K562 (cell line): ENCODE measurements around the gene LAMTOR4. TPM values are rescaled to one million over a fixed set of nuclear protein-coding genes. Genes with fewer than 3 reads are reported as not detected.

Source experiments
- ETV6 ChIP-seq, 3 experiments: fragments of 150-350 bp in 1 of 3; sonication (generic) in 1 of 3; formaldehyde crosslinking in 1 of 3; IDR thresholded peaks; 2 replicates each; pipeline versions ENCODE4 v1.6.1 to v1.8.0; 2014 to 2022; ENCODE audit warnings: borderline replicate concordance in 2 of 3, low read depth in 2 of 3, antibody characterized with exemption in 1 of 3, low read length in 1 of 3, mild to moderate bottlenecking in 1 of 3, missing genetic modification reagents in 1 of 3
- FOSL1 ChIP-seq: fragments of 200-800 bp; sonication (Bioruptor generic); conservative IDR thresholded peaks from 2 replicates; pipeline ENCODE4 v1.6.1; 2016; ENCODE audit warnings: missing genetic modification characterization, missing compliant biosample characterization
- ILF3 ChIP-seq: fragments of 450-650 bp; IDR thresholded peaks from 2 replicates; pipeline ENCODE4 v1.6.1; 2018; ENCODE audit warnings: antibody characterized with exemption, mild to moderate bottlenecking, moderate library complexity, borderline replicate concordance
- IRF1 ChIP-seq: sonication (generic); formaldehyde crosslinking; IDR thresholded peaks from 2 replicates; pipeline ENCODE4 v1.8.0; 2022; ENCODE audit warnings: missing genetic modification reagents, mild to moderate bottlenecking, borderline replicate concordance
- MBD1 ChIP-seq: fragments of 250-450 bp; sonication (Bioruptor Pico); IDR thresholded peaks from 2 replicates; pipeline ENCODE4 v1.8.0; 2022; ENCODE audit warnings: inconsistent platforms
- PHF20 ChIP-seq: fragments of 450-650 bp; IDR thresholded peaks from 2 replicates; pipeline ENCODE4 v1.6.1; 2018; ENCODE audit not compliant: partially characterized antibody
- SREBF2 ChIP-seq: sonication (generic); formaldehyde crosslinking; IDR thresholded peaks from 2 replicates; pipeline ENCODE4 v1.4.0; 2020; ENCODE audit warnings: mild to moderate bottlenecking, missing genetic modification reagents
- SRSF7 ChIP-seq: fragments of 200-400 bp; formaldehyde crosslinking; optimal IDR thresholded peaks from 2 replicates; pipeline ENCODE3; 2017; ENCODE audit warnings: mild to moderate bottlenecking, low read depth, low read length
- STAG1 ChIP-seq: sonication (generic); formaldehyde crosslinking; IDR thresholded peaks from 2 replicates; pipeline ENCODE4 v1.5.0; 2020; ENCODE audit warnings: missing genetic modification reagents, borderline replicate concordance
- ZNF253 ChIP-seq: fragments of 250-450 bp; sonication (Bioruptor Pico); conservative IDR thresholded peaks from 2 replicates; pipeline ENCODE4 v1.6.1; 2021; ENCODE audit warnings: mild to moderate bottlenecking
- ZNF707 ChIP-seq: fragments of 250-450 bp; sonication (Bioruptor Pico); conservative IDR thresholded peaks from 2 replicates; pipeline ENCODE4 v1.8.0; 2022; ENCODE audit warnings: inconsistent platforms, mild to moderate bottlenecking, moderate library complexity
- polyA plus RNA-seq, 8 experiments: library from polyadenylated mRNA; depleted of rRNA in 4 of 8; stranded (reverse) in 5 of 8; unstranded in 3 of 8; fragments of >200 nt; fragmentation: Nextera tagmentation in 2 of 8; fragmentation: Illumina TruSeq in 1 of 8; extraction: Ambion mirVana in 2 of 8; extraction: Trizol in 1 of 8; gene quantifications; 2 replicates each; pipeline versions ENCODE4 v1.2.1 to v1.2.3, GENCODE V29; 2011 to 2014; ENCODE audit warnings: inconsistent platforms in 1 of 8, missing spikeins in 1 of 8
- total RNA-seq, 7 experiments: library from RNA; depleted of rRNA in 6 of 7; stranded (reverse); fragments of >200 nt in 6 of 7; fragmentation: Illumina TruSeq in 2 of 7; extraction: Trizol in 2 of 7; gene quantifications; 2 replicates each; pipeline versions ENCODE4 v1.2.1 to v1.2.3, GENCODE V29; 2011 to 2021; ENCODE audit warnings: low replicate concordance in 1 of 7
- TF ChIP-seq, protein P1 (sequence below), 2 experiments: fragments of 450-650 bp; formaldehyde crosslinking in 1 of 2; IDR thresholded peaks; 2 replicates each; pipeline versions ENCODE4 v1.4.0 to v1.6.1; 2014 to 2020; ENCODE audit warnings: mild to moderate bottlenecking in 2 of 2, borderline replicate concordance in 1 of 2, low read depth in 1 of 2

The LAMTOR4 gene
- total and polyA plus RNA-seq, 9 of the 15 experiments (the other 6 are each of a cell fraction or from before 2014, with no cell fraction given) = 79.6 to 314 (median 195) TPM

GRCh38 chr7:100177045-100178001 lies 28.6 kb downstream of the LAMTOR4 start, which contains the start of the genes GPC2 and STAG3 (continued):
- TF ChIP-seq, protein P1, sequence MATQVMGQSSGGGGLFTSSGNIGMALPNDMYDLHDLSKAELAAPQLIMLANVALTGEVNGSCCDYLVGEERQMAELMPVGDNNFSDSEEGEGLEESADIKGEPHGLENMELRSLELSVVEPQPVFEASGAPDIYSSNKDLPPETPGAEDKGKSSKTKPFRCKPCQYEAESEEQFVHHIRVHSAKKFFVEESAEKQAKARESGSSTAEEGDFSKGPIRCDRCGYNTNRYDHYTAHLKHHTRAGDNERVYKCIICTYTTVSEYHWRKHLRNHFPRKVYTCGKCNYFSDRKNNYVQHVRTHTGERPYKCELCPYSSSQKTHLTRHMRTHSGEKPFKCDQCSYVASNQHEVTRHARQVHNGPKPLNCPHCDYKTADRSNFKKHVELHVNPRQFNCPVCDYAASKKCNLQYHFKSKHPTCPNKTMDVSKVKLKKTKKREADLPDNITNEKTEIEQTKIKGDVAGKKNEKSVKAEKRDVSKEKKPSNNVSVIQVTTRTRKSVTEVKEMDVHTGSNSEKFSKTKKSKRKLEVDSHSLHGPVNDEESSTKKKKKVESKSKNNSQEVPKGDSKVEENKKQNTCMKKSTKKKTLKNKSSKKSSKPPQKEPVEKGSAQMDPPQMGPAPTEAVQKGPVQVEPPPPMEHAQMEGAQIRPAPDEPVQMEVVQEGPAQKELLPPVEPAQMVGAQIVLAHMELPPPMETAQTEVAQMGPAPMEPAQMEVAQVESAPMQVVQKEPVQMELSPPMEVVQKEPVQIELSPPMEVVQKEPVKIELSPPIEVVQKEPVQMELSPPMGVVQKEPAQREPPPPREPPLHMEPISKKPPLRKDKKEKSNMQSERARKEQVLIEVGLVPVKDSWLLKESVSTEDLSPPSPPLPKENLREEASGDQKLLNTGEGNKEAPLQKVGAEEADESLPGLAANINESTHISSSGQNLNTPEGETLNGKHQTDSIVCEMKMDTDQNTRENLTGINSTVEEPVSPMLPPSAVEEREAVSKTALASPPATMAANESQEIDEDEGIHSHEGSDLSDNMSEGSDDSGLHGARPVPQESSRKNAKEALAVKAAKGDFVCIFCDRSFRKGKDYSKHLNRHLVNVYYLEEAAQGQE (IDR thresholded peaks at IDR 0.05; ENCODE audit: borderline replicate concordance) = no peak
- TF ChIP-seq, protein P1 (CRISPR knock-in tag; IDR thresholded peaks at IDR 0.05; ENCODE audit: low read depth) = no peak
- no peak for TF ChIP-seq PHF20
- TF ChIP-seq ETV6 (IDR thresholded peaks at IDR 0.05; ENCODE audit: borderline replicate concordance in 1 of 2, low read depth in 2 of 2, low read length in 1 of 2) = no peak
- TF ChIP-seq ETV6 (CRISPR knock-in tag; IDR thresholded peaks at IDR 0.05; ENCODE audit: borderline replicate concordance) = peak; percentile 73; the same call in 1 of the 2 replicates
- TF ChIP-seq SRSF7 = no peak
- TF ChIP-seq SREBF2 = no peak
- no peak for TF ChIP-seq ZNF253 (CRISPR knock-in tag)
- peak; percentile 94 for TF ChIP-seq MBD1 (CRISPR knock-in tag)
- peak; percentile 39; the same call in 1 of the 2 replicates for TF ChIP-seq IRF1 (CRISPR knock-in tag)
- no peak for TF ChIP-seq ZNF707 (CRISPR knock-in tag)
- no peak for TF ChIP-seq ILF3
- no peak for TF ChIP-seq FOSL1 (tag)
- TF ChIP-seq STAG1 (CRISPR knock-in tag) = no peak
